Embryonic facial prominence (tissue), 1 donor: ENCODE data around the gene SLC35A2.
A peak's percentile ranks its signal among the peaks of the same experiment; 100 is the strongest.

Experiments used
- DNase-seq: peaks from one replicate; pipeline ENCODE4 v3.0.0-alpha.2; 2016; ENCODE audit errors: extremely low spot score

Gene SLC35A2

GRCh38 chrX:48927736-48928382, 16.4 kb upstream of the SLC35A2 start:
- DNase-seq, result no peak

- DNase-seq, result no peak
Observed at GRCh38 chrX:48927123-48927522, 15.7 kb upstream of the SLC35A2 start.

GRCh38 chrX:48924270-48924669, 12.8 kb upstream of the SLC35A2 start:
- no peak for DNase-seq

DNA sequence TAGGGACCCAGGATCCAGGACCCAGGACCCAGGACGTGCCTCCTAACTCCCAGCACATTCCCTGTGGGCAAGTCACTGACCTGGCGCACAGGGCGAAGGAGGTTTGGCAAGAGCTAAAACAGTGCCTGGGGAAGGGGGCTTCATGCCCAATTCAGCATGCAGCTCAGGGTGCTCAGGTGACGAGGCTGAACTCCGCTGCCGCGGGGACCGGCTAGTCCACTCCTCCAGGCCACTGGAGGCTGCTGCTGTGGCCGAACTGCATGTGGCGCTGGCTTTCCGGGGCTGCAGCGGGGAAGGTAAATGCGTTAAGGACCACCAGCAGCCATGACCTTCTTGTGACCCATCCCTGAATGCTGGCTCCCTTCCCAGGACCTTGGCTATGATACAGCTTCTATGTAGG, 12.3 kb upstream of the SLC35A2 start:
- no peak for DNase-seq

GRCh38 chrX:48920718-48921104, 9.3 kb upstream of the SLC35A2 start:
- DNase-seq, result no peak

- no peak for DNase-seq
Observed at GRCh38 chrX:48919947-48920717, 8.7 kb upstream of the SLC35A2 start.

DNA sequence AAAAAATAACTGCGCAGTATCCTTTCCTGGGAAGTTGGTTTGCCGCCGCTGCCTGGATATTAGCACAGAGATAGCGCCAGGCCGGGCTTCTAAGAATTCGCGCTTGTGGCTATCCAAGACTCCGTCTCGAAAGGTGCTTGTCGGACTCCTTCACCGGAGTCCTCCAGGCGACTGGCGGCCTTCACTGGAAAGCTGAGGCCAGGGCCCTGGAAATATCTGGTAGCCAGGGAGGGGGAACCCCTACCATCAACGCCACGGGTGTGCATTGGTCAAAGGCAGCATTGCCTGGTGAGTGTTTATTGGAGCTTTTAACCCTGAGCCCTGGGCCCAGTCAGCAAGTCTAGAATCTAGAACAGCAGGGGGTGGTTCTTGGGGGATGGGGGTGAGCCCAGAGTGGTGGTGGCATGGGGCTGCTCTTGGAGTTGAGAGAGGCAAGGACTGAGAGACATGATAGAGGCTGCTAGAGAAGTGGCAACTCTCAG, 8.0 kb upstream of the SLC35A2 start:
- DNase-seq, result no peak

GRCh38 chrX:48918643-48919340, 7.3 kb upstream of the SLC35A2 start, which contains the start of gene PIM2:
PIM2 (minus strand) TSS chrX:48919024; CDS start chrX:48918834, 190 bp downstream.
- peak; percentile 48 for DNase-seq

- no peak for DNase-seq
Observed at GRCh38 chrX:48918301-48918642, 6.8 kb upstream of the SLC35A2 start.

- peak; percentile 60 for DNase-seq
Observed at GRCh38 chrX:48917139-48918001, 5.9 kb upstream of the SLC35A2 start.

- DNase-seq, result no peak
Observed at GRCh38 chrX:48914593-48915493, 3.4 kb upstream of the SLC35A2 start.

- no peak for DNase-seq
Observed at GRCh38 chrX:48913605-48914366, 2.3 kb upstream of the SLC35A2 start.

DNA sequence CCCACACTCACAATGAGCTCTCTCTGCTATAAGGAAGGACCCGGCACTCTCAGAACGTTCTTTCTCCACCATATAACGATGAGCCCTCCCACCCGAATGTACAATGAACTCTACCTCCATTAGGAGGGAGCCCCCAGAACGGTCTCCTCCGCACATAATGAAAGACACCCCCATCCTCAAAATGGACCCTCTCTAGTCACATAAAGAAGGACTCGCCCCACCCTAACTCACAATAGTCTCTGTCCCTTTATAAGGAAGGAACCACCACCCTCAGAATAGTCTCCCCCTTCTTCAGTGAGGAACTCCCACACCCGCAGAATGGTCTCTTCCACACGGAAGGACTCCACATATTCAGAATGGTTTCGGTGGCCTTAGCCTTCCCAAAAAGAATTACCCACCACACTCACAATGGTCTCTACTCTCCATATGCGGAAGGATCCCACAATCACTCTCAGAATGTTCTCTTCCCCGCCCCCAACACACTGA, 477 bp downstream of the SLC35A2 start:
- DNase-seq, result no peak

DNA sequence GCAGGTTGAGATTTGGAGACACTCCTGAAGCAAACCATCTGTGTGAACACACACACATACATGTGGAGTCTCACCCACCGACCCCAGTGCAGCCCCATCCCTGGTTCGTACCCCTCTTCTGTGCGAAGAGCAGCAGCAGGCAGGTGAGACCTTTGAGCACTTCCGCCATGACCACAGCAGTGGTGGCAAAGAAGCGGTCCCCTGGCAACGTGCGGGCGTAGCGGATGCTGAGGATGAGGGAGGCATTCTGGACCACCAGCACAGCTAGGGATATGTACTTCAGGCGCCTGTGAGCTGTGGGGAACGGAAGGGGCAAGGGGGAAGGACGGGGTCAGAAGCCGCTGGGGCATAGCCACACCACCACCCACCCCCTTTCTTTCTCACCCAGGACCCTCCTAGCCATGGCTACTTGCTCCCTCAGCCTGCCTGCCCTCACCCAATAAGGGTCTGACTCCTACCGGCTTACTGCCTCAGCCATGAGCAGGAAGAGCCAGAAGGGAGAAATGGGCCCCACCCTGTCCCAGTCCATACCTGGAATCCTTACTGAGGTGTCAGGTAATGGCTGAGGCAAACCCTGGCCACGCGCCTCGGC, 1.6 kb downstream of the SLC35A2 start:
- no peak for DNase-seq

DNA sequence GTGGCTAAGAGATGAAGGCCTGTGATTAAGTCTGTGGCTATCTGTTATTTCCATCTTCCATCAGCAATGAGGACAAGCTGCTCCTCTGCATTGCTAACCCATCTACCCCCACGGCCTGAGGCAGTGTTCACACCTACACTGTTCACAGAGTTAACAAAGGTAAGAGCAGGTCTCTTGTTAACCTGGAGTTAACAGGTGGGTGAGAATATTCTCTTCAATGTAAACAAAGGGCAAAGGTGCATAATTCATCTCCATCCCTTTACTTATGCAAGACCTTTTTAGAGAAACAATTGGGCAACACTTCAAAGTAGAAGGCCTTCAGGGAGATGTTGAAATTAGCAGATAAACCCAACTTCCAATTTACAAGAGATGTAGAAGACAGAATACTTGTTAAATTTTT, 2.8 kb downstream of the SLC35A2 start:
- DNase-seq, result no peak

GRCh38 chrX:48905090-48905790, 6.2 kb downstream of the SLC35A2 start:
- DNase-seq, result no peak

DNA sequence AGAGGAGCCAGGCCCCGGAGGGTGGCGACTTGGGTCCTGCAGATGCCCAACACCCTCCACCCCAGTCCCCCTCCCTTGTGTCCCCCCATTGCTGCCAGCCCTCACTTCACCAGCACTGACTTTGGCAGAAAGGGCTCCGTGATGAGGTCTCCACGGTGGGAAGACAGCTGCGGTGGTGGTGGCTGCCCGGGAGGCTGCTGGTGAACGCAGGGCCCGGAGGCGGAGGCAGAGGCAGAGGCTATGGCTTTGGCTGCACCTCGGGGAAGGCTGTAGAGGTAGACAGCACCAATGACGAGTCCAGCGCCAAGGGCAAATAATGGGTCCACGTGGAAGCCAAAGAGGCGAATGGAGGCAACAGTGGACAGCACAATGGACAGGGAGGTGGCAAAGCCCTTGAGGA, 6.8 kb downstream of the SLC35A2 start:
- DNase-seq, result no peak

DNA sequence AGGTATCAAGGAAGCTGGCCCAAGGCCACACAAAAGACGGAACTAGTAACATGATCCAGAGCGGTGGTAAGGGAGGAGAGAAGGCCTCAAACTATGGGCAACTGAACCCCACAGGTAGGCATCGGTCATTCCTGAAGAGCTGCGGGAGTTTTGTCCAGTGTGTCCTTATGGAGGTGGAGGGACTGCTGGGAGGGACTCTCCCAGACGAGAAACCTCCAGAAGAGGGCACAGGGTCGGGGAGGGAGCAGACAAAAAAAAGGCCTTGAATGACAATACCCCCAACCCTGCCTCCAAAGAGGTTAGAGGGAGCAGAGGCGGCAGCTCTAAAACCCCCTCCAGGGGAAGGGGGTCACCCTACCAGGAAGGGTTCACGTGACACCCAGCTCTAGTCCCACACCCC, 7.3 kb downstream of the SLC35A2 start:
- DNase-seq, result no peak

DNA sequence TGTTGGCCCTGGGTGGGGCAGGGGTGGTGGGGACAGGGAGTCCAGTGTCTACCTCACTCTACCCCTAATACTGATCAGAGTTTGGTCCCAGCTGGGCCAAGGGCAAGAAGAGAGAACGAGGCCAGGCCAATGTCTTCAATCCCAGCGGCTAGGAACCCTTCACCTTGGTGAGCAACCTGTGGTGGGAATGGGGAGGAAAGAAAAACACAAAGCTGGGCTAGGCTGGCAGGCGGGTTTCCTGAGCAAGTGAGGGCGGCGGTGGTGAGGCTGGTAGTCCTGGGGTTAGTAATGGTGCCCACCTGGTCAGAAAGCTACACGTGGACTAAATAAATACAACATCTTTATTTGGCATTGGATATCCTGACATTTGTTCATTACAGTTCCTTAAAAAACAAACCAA, 8.2 kb downstream of the SLC35A2 start:
- no peak for DNase-seq
